Measurements from ENCODE around the gene MARCHF7. TPM values are rescaled to one million over a fixed set of nuclear protein-coding genes. Genes with fewer than 3 reads are reported as not detected.
A peak's percentile ranks its signal among the peaks of the same experiment; 100 is the strongest.

MARCHF7 gene
- total RNA-seq, 1 donor from 2014 or later = 131 TPM

DNA sequence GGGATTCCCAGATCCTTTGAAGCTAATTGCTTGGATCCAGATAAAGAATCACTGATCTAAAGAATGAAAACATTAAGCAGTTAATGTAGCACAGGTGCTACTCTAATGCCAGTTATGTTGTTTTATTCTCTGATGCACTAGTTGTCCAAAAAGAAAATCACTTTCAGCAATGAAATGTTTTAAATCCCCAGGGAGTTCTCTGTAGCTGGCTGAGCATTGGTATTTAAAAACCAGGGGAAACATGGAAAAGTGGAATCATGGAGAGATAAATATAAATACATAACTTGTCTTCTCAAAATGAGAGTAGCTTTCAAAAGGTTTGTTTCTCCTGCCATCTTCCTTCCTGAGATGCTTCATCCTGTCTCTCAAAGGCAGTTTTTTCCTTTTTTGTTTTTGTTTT lies 48.0 kb downstream of the MARCHF7 start:
- H3K36me3 Mint-ChIP-seq = peaks cover 35% of the 10 kb centered on the region
- no peak overlapping the region for H3K27ac Mint-ChIP-seq
- no peaks in the 10 kb centered on the region for H3K4me1 Mint-ChIP-seq

DNA sequence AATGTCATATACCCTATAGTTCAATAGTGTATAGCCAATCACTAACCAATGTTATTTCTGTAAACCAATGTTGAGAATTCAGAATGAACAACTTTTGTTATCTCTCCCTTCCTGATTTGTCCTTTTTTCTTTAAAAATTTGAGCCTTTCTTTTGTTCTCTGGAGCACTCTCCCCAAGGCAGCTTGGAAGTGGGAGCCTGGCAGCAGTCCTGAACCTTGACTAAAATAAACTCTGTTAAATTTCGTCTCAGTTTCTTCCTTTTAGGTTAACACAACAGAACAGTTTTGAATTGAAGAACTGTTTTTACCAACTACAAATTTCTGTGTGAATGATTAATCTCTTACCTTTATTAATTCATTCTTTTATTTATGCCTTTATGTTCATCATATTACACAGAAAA lies 49.8 kb downstream of the MARCHF7 start:
- no peak for DNase-seq (ENCODE audit: low spot score in 2 of 2, unreplicated experiment in 2 of 2)
- no peaks in the 10 kb centered on the region for H3K9me3 Mint-ChIP-seq
- H3K27me3 Mint-ChIP-seq (ENCODE audit: low read depth) = no peaks in the 10 kb centered on the region
- H3K36me3 Mint-ChIP-seq = peaks cover 39% of the 10 kb centered on the region
- peak overlapping the region; percentile 35 for H3K27ac Mint-ChIP-seq
- TF ChIP-seq, protein P1, sequence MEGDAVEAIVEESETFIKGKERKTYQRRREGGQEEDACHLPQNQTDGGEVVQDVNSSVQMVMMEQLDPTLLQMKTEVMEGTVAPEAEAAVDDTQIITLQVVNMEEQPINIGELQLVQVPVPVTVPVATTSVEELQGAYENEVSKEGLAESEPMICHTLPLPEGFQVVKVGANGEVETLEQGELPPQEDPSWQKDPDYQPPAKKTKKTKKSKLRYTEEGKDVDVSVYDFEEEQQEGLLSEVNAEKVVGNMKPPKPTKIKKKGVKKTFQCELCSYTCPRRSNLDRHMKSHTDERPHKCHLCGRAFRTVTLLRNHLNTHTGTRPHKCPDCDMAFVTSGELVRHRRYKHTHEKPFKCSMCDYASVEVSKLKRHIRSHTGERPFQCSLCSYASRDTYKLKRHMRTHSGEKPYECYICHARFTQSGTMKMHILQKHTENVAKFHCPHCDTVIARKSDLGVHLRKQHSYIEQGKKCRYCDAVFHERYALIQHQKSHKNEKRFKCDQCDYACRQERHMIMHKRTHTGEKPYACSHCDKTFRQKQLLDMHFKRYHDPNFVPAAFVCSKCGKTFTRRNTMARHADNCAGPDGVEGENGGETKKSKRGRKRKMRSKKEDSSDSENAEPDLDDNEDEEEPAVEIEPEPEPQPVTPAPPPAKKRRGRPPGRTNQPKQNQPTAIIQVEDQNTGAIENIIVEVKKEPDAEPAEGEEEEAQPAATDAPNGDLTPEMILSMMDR (IDR thresholded peaks at IDR 0.05; ENCODE audit: unreplicated experiment) = no peak
- no peak overlapping the region for H3K4me3 Mint-ChIP-seq
- no peaks in the 10 kb centered on the region for H3K4me1 Mint-ChIP-seq

More for the DNA sequence above, 48.0 kb downstream of the MARCHF7 start:
- Mint-ChIP-seq H3K4me3 (no peak overlapping the region), H3K9me3 (no peaks in the 10 kb centered on the region), H3K27me3 (ENCODE audit: low read depth) (no peaks in the 10 kb centered on the region)
- TF ChIP-seq, protein P1 (IDR thresholded peaks at IDR 0.05; ENCODE audit: unreplicated experiment) = no peak
- DNase-seq (ENCODE audit: low spot score in 2 of 2, unreplicated experiment in 2 of 2) = no peak

Other genes starting within 250 kb of the MARCHF7 start
- gene BAZ2B, start 96.0 kb upstream of the MARCHF7 start, total RNA-seq = 135 to 143 TPM (median 141 TPM) in 3 replicates
- gene CD302, start 85.7 kb downstream of the MARCHF7 start, total RNA-seq = 2.9 to 3.1 TPM (median 2.9 TPM) in 3 replicates
- gene LY75, start 192.2 kb downstream of the MARCHF7 start, total RNA-seq = 0.53 to 1.0 TPM (median 0.80 TPM) in 3 replicates

Measured in mesothelial cell of epicardium (in vitro differentiated cells).